Heart left ventricle (tissue), 16 donors: ENCODE data around the gene CSRP1. TPM values are rescaled to one million over a fixed set of nuclear protein-coding genes. Genes with fewer than 3 reads are reported as not detected.
A peak's percentile ranks its signal among the peaks of the same experiment; 100 is the strongest.

Source experiments
- ATAC-seq, 4 donors: fragments of 200-7000 bp; cut with Tn5 transposase; one replicate each; pipeline ENCODE4 v1.9.1; 2020 to 2022; ENCODE audit warnings: moderate library complexity in 4 of 4, mild to moderate bottlenecking in 3 of 4, moderate number of reproducible peaks in 1 of 4
- DNase-seq, 5 donors: peaks; one replicate each; pipeline ENCODE4 v3.0.0-alpha.2; 2020
- H3K27ac ChIP-seq, 12 donors: fragments of 200-600 bp; sonication (generic) in 4 of 12; one replicate each; pipeline versions ENCODE4 v1.5.0 to v1.8.0; 2016 to 2022; ENCODE audit warnings: mild to moderate bottlenecking in 2 of 12
- H3K27me3 ChIP-seq, 9 donors: fragments of 200-600 bp; sonication (generic) in 2 of 9; one replicate each; pipeline versions ENCODE4 v1.5.1 to v1.8.0; 2016 to 2022; ENCODE audit warnings: mild to moderate bottlenecking in 3 of 9
- H3K36me3 ChIP-seq, 9 donors: fragments of 200-600 bp; sonication (generic) in 2 of 9; one replicate each; pipeline versions ENCODE4 v1.5.0 to v1.8.0; 2018 to 2022; ENCODE audit warnings: mild to moderate bottlenecking in 2 of 9
- H3K4me1 ChIP-seq, 12 donors: fragments of 200-600 bp; sonication (generic) in 4 of 12; one replicate each; pipeline versions ENCODE4 v1.5.0 to v1.8.0; 2016 to 2022; ENCODE audit warnings: mild to moderate bottlenecking in 3 of 12
- H3K4me3 ChIP-seq, 12 donors: fragments of 200-600 bp; sonication (generic) in 4 of 12; one replicate each; pipeline versions ENCODE4 v1.5.0 to v1.8.0; 2017 to 2022; ENCODE audit warnings: mild to moderate bottlenecking in 9 of 12, moderate library complexity in 4 of 12
- H3K9me3 ChIP-seq, 12 donors: fragments of 200-600 bp; sonication (generic) in 4 of 12; one replicate each; pipeline versions ENCODE4 v1.5.0 to v1.8.0; 2016 to 2022; ENCODE audit warnings: mild to moderate bottlenecking in 1 of 12
- POLR2A ChIP-seq, 2 donors: fragments of 450-650 bp; IDR thresholded peaks; one replicate each; pipeline ENCODE4 v1.6.1; 2017; ENCODE audit warnings: antibody characterized with exemption in 2 of 2, mild to moderate bottlenecking in 2 of 2, moderate library complexity in 2 of 2
- WGBS, 4 donors: extraction: QIAGEN DNeasy Blood & Tissue Kit in 2 of 4; methylation state at CpG; one replicate each; pipeline versions ENCODE4 v1.1.5 to v1.1.7; 2013 to 2018; 5-methylcytosine and 5-hydroxymethylcytosine counted together
- intact Hi-C, 10 donors: fragments of 100-400 bp; cut with DNase I; formaldehyde crosslinking; loops; one replicate each; pipeline versions ENCODE4 v1.11.1 to v1.14.2; 2022
- polyA plus RNA-seq, 2 donors: library from polyadenylated mRNA; stranded (reverse); fragments of 200-250 nt; gene quantifications; one replicate each; pipeline ENCODE4 v1.2.3, GENCODE V29; 2013
- total RNA-seq, 9 donors: library from RNA; depleted of rRNA in 2 of 9; stranded (reverse); fragments of >200 nt in 2 of 9; fragmentation: NEBNext Ultra II Directional in 3 of 9; extraction: Animal tissue kit (Norgen Biotek cat#: 25700) in 3 of 9; gene quantifications; one replicate each; pipeline versions ENCODE4 v1.1.0 to v1.2.4, GENCODE V29; 2016 to 2023
- TF ChIP-seq, protein P1 (sequence below), 12 donors: fragments of 200-600 bp; sonication (generic) in 4 of 12; IDR thresholded peaks; one replicate each; pipeline versions ENCODE4 v1.5.0 to v1.8.0; 2018 to 2022; ENCODE audit warnings: antibody characterized with exemption in 12 of 12, mild to moderate bottlenecking in 5 of 12
- donor health status: ischemic (EF 13 %, LVEDD 7.1; RV severe dilation, severe dysfunction).
- donor health status: healthy with polysubstance abuse.
- donor health status: DM: no; HTN: yes; CAD: no.
- donor health status: DM: no; HTN: no; CAD: no.
- donor health status: ischemic (EF 25% LVEDD 6.9; RV normal size, moderate dysfunction).
- donor health status: ischemic (EF 25% LVEDD 5.7; RV mildly dilated, moderate dysfunction).
- donor health status: healthy.
- donor health status: DM: yes; HTN: yes; CAD: no.
- donor health status: ischemic (EF 35%, LVEDD 5.7; RV mildly dilated, moderate dysfunction).
- donor health status: nonischemic (EF 11% LVEDD 7.7; RV severe dilation, severe dysfunction).
- donor health status: DM: yes; HTN: yes; CAD: no.
- donor health status: PGD.
- donor health status: ischemic (EF 29% LVEDD 5.4; RV normal size, mild dysfunction).
- donor health status: nonischemic (EF 23%, LVEDD 6.1; RV moderate dilation, normal function).

Gene CSRP1
- total and polyA plus RNA-seq, 11 donors, result 35.8 to 325 (median 78.6) TPM

DNA sequence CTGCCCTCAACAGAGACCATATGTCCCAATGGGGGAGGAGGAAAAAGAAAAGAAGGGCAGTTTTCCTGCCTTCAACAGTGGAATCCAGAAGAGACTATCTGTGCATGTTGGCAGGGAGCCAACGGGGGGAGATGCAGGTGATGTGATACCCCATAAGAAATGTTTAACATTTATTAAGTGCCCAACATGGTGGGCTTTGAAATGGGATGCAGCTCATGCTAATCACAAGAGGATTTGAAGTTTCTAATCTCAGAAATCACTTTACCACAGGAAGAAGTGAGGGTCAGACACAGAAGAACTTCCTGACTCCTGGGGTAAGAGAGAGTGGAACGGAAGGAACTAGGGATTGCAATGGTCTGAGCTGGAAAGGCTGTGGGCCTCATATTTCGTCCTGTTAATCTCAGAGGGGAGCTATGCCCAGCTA lies 16.2 kb downstream of the CSRP1 start:
- Histone ChIP-seq H3K36me3 (peaks cover 0 to 78% (median 55%) of the 10 kb centered on the region in 9 donors), H3K9me3 (no peaks in the 10 kb centered on the region), H3K27me3 (no peaks in the 10 kb centered on the region), H3K4me3 (no peak overlapping the region), H3K4me1 (peaks cover 15 to 89% (median 70%) of the 10 kb centered on the region in 12 donors), H3K27ac (peak overlapping the region in 2 of 12 donors; percentile 70 to 98)
- DNase-seq (no peak), ATAC-seq (no peak)
- TF ChIP-seq POLR2A (IDR thresholded peaks at IDR 0.05), result no peak
- TF ChIP-seq, protein P1, sequence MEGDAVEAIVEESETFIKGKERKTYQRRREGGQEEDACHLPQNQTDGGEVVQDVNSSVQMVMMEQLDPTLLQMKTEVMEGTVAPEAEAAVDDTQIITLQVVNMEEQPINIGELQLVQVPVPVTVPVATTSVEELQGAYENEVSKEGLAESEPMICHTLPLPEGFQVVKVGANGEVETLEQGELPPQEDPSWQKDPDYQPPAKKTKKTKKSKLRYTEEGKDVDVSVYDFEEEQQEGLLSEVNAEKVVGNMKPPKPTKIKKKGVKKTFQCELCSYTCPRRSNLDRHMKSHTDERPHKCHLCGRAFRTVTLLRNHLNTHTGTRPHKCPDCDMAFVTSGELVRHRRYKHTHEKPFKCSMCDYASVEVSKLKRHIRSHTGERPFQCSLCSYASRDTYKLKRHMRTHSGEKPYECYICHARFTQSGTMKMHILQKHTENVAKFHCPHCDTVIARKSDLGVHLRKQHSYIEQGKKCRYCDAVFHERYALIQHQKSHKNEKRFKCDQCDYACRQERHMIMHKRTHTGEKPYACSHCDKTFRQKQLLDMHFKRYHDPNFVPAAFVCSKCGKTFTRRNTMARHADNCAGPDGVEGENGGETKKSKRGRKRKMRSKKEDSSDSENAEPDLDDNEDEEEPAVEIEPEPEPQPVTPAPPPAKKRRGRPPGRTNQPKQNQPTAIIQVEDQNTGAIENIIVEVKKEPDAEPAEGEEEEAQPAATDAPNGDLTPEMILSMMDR (IDR thresholded peaks at IDR 0.05), result no peak
- intact Hi-C loops, result no loop called here
- WGBS, 4 donors, result 24 to 48% (median 40%) methylated on average over 3 of the region's 3 CpGs

DNA sequence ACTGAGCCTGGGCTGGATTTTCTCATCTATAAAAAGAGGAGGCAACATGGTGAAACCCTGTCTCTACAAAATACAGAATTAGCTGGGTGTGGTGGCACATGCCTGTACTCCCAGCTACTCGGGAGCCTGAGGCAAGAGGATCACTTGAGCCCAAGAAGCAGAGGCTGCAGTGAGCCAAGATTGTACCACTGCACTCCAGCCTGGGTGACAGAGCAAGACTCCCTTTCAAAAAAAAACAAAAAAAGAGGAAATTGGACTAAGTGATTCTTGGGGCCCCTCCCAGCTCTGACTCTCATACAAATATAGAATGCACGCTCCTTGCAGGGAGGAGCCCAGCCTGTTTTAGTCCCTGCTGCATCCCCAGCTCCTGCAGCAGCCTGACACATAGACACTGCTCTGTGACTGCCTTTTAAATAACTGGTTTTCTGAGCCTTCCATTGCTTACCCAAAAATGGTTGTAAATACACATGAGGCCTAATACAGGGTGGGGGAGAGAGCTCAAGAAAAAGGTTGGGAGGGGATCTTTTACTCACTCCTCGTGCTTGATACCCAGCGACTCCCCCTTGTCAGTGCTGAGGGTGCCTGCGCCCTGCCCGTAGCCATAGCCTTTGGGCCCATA lies 17.2 kb downstream of the CSRP1 start:
- Histone ChIP-seq H3K9me3 (no peaks in the 10 kb centered on the region), H3K36me3 (peaks cover 0 to 78% (median 55%) of the 10 kb centered on the region in 9 donors), H3K27me3 (no peaks in the 10 kb centered on the region), H3K27ac (peak overlapping the region in 4 of 12 donors; percentile 4 to 98 (median 44)), H3K4me3 (no peak overlapping the region), H3K4me1 (peaks cover 7 to 81% (median 60%) of the 10 kb centered on the region in 12 donors)
- no peak for DNase-seq
- TF ChIP-seq POLR2A (IDR thresholded peaks at IDR 0.05), result no peak
- TF ChIP-seq, protein P1 (IDR thresholded peaks at IDR 0.05), result no peak
- 88 to 94% (median 91%) methylated on average over 6 of the region's 6 CpGs for WGBS, 4 donors
- intact Hi-C loops, result no loop called here
- ATAC-seq, result no peak

DNA sequence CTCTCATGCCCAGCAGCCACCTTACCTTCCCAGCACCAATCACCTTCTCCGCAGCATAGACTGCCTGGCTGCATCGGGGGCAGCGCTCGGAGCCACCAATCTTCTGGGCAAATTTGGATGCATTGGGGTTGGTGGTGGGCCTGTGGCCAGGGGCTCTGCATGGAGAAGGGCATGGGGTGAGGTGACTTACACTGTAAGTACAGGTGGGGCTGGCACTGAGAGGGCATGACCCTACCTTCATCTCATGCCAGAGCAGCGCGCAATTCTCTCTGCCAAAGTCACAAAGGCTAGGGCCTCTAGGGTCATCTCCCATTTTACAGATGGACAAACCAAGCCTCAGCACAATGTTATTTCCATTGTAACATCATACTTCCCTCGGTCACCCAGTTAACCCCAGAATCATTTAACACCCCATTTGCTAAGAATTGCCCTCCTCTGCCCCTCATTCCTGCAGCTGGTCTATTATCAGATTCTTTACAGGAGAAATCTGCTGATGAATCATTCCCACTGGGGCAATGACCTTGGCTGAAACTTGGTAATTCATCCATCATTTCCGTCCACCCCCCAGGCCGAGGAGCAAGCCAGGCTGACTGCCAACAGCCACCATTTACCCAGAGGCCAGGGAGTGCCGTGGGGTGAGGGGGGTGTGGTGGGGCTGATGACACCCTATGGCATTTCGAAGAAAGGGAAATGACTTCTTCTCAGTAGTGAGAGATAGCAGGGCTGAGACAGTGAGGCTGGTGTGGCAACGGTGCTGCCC lies 17.9 kb downstream of the CSRP1 start:
- 81 to 90% (median 82%) methylated on average over 12 of the region's 12 CpGs for WGBS, 4 donors
- H3K36me3 ChIP-seq, result peaks cover 0 to 80% (median 57%) of the 10 kb centered on the region in 9 donors

More for the DNA sequence above, 17.9 kb downstream of the CSRP1 start:
- H3K4me3 ChIP-seq, result no peak overlapping the region
- intact Hi-C loops, result no loop called here
- H3K27ac ChIP-seq, result peak overlapping the region in 4 of 12 donors; percentile 4 to 98 (median 44)
- H3K4me1 ChIP-seq, result peaks cover 3 to 74% (median 53%) of the 10 kb centered on the region in 12 donors
- ATAC-seq, result peak in 3 of 4 donors; percentile 14 to 39 (median 20)
- no peaks in the 10 kb centered on the region for H3K9me3 ChIP-seq
- H3K27me3 ChIP-seq, result no peaks in the 10 kb centered on the region
- no peak for TF ChIP-seq POLR2A (IDR thresholded peaks at IDR 0.05)
- TF ChIP-seq, protein P1 (IDR thresholded peaks at IDR 0.05), result no peak
- peak in 1 of 5 donors; percentile 63 for DNase-seq
